LHCN-M2 (cell line): Measurements from ENCODE around the gene VN1R4. TPM values are rescaled to one million over a fixed set of nuclear protein-coding genes. Genes with fewer than 3 reads are reported as not detected.

Source experiments
- total RNA-seq: library from RNA; depleted of rRNA; stranded (reverse); fragments of >200 nt; gene quantifications from 2 replicates; pipeline ENCODE4 v1.2.3, GENCODE V29; 2014; rRNA removed

VN1R4 gene
- total RNA-seq, 1 experiment from 2014 or later = not detected

Other genes starting within 250 kb of the VN1R4 start
- not detected in 2 replicates for gene ERVV-2, start 223.0 kb downstream of the VN1R4 start, total RNA-seq
- gene ZNF160, start 164.3 kb downstream of the VN1R4 start, total RNA-seq = 19.0 and 20.6 TPM in 2 replicates
- gene ZNF415, start 134.8 kb downstream of the VN1R4 start, total RNA-seq = 2.4 and 2.9 TPM in 2 replicates
- 4.2 and 5.6 TPM in 2 replicates for gene ZNF347, start 108.7 kb downstream of the VN1R4 start, total RNA-seq
- gene ZNF665, start 74.4 kb downstream of the VN1R4 start, total RNA-seq = 0.11 TPM in 1 of 2 replicates, not detected in the other
- gene ZNF677, start 12.8 kb downstream of the VN1R4 start, total RNA-seq = 4.2 and 6.7 TPM in 2 replicates
- not detected in 2 replicates for gene VN1R2, start 9.4 kb downstream of the VN1R4 start, total RNA-seq
- 8.5 and 9.8 TPM in 2 replicates for gene ZNF845, start 66.0 kb upstream of the VN1R4 start, total RNA-seq
- gene ZNF525, start 98.0 kb upstream of the VN1R4 start, total RNA-seq = 7.3 and 8.3 TPM in 2 replicates
- 11.3 and 15.8 TPM in 2 replicates for gene ZNF765, start 127.4 kb upstream of the VN1R4 start, total RNA-seq
- 11.8 and 16.1 TPM in 2 replicates for gene ZNF761, start 164.3 kb upstream of the VN1R4 start, total RNA-seq
- gene ZNF813, start 200.0 kb upstream of the VN1R4 start, total RNA-seq = 3.5 and 5.7 TPM in 2 replicates